Esophagus muscularis mucosa (tissue), 4 donors: ENCODE data around the gene IGSF5. TPM values are rescaled to one million over a fixed set of nuclear protein-coding genes. Genes with fewer than 3 reads are reported as not detected.
A peak's percentile ranks its signal among the peaks of the same experiment; 100 is the strongest.

Experiments used
- DNase-seq: peaks from one replicate; pipeline ENCODE4 v3.0.0-alpha.2; 2017; ENCODE audit errors: extremely low spot score
- H3K27ac ChIP-seq, 4 donors: fragments of 200-600 bp; sonication (generic); replicated peaks in 1 of 4; 1 replicate in 3 of 4; 2 replicates in 1 of 4; pipeline ENCODE4 v1.5.1; 2016 to 2019; ENCODE audit warnings: mild to moderate bottlenecking in 1 of 4
- H3K27me3 ChIP-seq, 4 donors: fragments of 200-600 bp; sonication (generic); one replicate each; pipeline versions ENCODE4 v1.5.1 to v1.6.0; 2016 to 2019
- H3K36me3 ChIP-seq, 4 donors: fragments of 200-600 bp; sonication (generic); one replicate each; pipeline ENCODE4 v1.5.1; 2016 to 2019
- H3K4me1 ChIP-seq, 4 donors: fragments of 200-600 bp; sonication (generic); one replicate each; pipeline ENCODE4 v1.5.1; 2016 to 2019
- H3K4me3 ChIP-seq, 4 donors: fragments of 200-600 bp; sonication (generic); 1 replicate in 2 of 4; 2 replicates in 2 of 4; pipeline ENCODE4 v1.5.1; 2016 to 2019; ENCODE audit warnings: mild to moderate bottlenecking in 4 of 4, moderate library complexity in 1 of 4
- H3K9me3 ChIP-seq, 4 donors: fragments of 200-600 bp; sonication (generic); 1 replicate in 3 of 4; 2 replicates in 1 of 4; pipeline ENCODE4 v1.5.1; 2016 to 2019
- EP300 ChIP-seq: sonication (generic); formaldehyde crosslinking; IDR thresholded peaks from one replicate; pipeline ENCODE4 v1.6.1; 2017; ENCODE audit warnings: antibody characterized with exemption
- POLR2A ChIP-seq: fragments of 450-650 bp; IDR thresholded peaks from one replicate; pipeline ENCODE4 v1.6.1; 2017; ENCODE audit warnings: antibody characterized with exemption, moderate library complexity, mild to moderate bottlenecking, low read depth
- POLR2AphosphoS5 ChIP-seq, 2 donors: sonication (generic); formaldehyde crosslinking; IDR thresholded peaks; one replicate each; pipeline ENCODE4 v1.6.1; 2017; ENCODE audit warnings: antibody characterized with exemption in 2 of 2
- WGBS: methylation state at CpG from one replicate; pipeline ENCODE4 v1.1.5; 2018; 5-methylcytosine and 5-hydroxymethylcytosine counted together
- intact Hi-C: fragments of 100-400 bp; cut with DNase I; formaldehyde crosslinking; loops from one replicate; pipeline ENCODE4 v1.15.1; 2023
- total RNA-seq, 4 donors: library from RNA; depleted of rRNA; stranded (reverse); fragments of >200 nt; gene quantifications; one replicate each; pipeline versions ENCODE4 v1.1.0 to v1.2.1, GENCODE V29; 2016
- TF ChIP-seq, protein P1 (sequence below), 3 experiments: fragments of 200-600 bp in 2 of 3; fragments of 450-650 bp in 1 of 3; sonication (generic) in 2 of 3; IDR thresholded peaks; one replicate each; pipeline ENCODE4 v1.5.1; 2017 to 2019; ENCODE audit warnings: antibody characterized with exemption in 3 of 3, mild to moderate bottlenecking in 2 of 3, moderate library complexity in 1 of 3

The IGSF5 gene
- total RNA-seq, 4 donors from 2014 or later, result not detected

- no peak for TF ChIP-seq POLR2A
- no peak for TF ChIP-seq POLR2AphosphoS5 (IDR thresholded peaks at IDR 0.05)
- TF ChIP-seq, protein P1, sequence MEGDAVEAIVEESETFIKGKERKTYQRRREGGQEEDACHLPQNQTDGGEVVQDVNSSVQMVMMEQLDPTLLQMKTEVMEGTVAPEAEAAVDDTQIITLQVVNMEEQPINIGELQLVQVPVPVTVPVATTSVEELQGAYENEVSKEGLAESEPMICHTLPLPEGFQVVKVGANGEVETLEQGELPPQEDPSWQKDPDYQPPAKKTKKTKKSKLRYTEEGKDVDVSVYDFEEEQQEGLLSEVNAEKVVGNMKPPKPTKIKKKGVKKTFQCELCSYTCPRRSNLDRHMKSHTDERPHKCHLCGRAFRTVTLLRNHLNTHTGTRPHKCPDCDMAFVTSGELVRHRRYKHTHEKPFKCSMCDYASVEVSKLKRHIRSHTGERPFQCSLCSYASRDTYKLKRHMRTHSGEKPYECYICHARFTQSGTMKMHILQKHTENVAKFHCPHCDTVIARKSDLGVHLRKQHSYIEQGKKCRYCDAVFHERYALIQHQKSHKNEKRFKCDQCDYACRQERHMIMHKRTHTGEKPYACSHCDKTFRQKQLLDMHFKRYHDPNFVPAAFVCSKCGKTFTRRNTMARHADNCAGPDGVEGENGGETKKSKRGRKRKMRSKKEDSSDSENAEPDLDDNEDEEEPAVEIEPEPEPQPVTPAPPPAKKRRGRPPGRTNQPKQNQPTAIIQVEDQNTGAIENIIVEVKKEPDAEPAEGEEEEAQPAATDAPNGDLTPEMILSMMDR (IDR thresholded peaks at IDR 0.05), result no peak
- no peak for TF ChIP-seq EP300
- Histone ChIP-seq H3K4me3 (no peak overlapping the region), H3K36me3 (no peaks in the 10 kb centered on the region), H3K27ac (no peak overlapping the region), H3K4me1 (peaks cover 0 to 31% (median 23%) of the 10 kb centered on the region in 4 donors), H3K27me3 (no peaks in the 10 kb centered on the region), H3K9me3 (no peaks in the 10 kb centered on the region)
- peak; percentile 83 for DNase-seq
- intact Hi-C loops, result no loop called here
- WGBS, result 91% methylated on average over 3 of the region's 6 CpGs
Measured at GRCh38 chr21:39847877-39848276, 102.9 kb downstream of the IGSF5 start.

DNA sequence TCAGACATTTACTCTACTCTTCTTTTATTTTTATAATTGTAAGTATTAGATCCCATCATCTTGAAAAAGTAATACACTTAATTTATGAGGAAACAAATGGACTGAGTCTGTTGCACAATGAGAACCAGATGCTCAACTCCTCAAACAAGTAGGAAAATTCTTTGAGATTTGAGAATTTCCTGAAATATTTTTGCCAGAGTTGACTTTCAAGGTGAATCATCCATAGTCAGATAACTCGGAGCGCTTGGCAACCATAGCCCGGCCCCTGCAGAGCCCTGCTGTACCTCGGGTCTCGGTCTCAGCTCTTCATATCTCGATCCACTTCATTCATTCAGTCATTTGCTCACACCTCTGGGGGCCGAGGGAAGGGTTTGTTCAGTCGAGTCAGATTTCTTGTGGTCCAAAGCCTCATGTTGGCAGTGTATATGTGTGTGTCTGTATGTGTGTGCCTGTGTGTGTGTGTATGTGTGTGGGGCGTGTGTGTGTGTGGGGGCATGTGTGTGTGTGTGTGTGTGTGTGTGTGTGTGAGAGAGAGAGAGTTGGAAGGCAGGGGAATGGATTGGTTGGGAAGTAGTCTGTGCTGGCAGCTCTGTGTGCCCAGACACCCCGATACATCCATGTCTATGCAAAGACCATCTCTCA is 104.2 kb downstream of the IGSF5 start:
- H3K27me3 ChIP-seq, result no peaks in the 10 kb centered on the region
- H3K36me3 ChIP-seq, result no peaks in the 10 kb centered on the region
- intact Hi-C loops, result no loop called here
- H3K27ac ChIP-seq, result no peak overlapping the region
- no peaks in the 10 kb centered on the region for H3K9me3 ChIP-seq
- no peak for TF ChIP-seq POLR2AphosphoS5 (IDR thresholded peaks at IDR 0.05)
- 74% methylated on average over 10 of the region's 10 CpGs for WGBS
- H3K4me3 ChIP-seq, result no peak overlapping the region
- DNase-seq, result peak; percentile 80
- H3K4me1 ChIP-seq, result peaks cover 0 to 31% (median 23%) of the 10 kb centered on the region in 4 donors

- H3K4me3 ChIP-seq, result no peak overlapping the region
- H3K36me3 ChIP-seq, result no peaks in the 10 kb centered on the region
- H3K4me1 ChIP-seq, result peaks cover 0 to 29% (median 19%) of the 10 kb centered on the region in 4 donors
- intact Hi-C loops, result no loop called here
- 76% methylated on average over 2 of the region's 2 CpGs for WGBS
- peak; percentile 89 for DNase-seq
- no peaks in the 10 kb centered on the region for H3K9me3 ChIP-seq
- TF ChIP-seq, protein P1 (IDR thresholded peaks at IDR 0.05), result no peak
- TF ChIP-seq POLR2A (no peak), EP300 (no peak), POLR2AphosphoS5 (IDR thresholded peaks at IDR 0.05) (no peak)
- no peaks in the 10 kb centered on the region for H3K27me3 ChIP-seq
- no peak overlapping the region for H3K27ac ChIP-seq
Measured at GRCh38 chr21:39850333-39850732, 105.3 kb downstream of the IGSF5 start.

DNA sequence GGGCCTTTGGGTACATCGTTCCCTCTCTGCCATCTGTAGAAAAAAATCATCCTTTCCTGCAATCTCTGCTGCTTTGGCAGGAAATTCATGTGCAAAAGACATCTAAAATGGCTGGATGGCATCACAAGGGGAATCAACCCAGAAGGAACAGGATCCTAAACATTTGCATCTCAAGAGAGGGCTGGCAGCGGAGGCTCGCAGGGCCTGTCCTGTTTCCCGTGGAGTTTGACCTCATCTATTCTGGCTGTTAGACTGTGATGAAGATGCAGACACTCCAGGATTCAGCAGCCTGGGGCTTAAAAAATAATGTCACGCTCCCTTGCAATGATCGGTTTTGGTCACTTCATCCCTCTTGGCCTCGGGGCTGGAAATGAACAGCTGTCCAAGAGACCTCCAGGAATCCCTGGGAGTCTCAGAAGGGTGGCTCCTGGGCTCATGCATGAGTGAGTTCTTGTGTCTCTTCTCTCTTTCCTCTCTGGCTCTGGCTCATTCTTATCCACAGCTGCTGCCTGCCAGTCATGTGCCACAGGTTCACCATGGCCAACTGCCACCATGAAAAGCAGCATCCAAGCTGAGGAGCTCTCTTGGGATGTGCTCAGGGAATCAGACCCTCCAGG is 106.1 kb downstream of the IGSF5 start:
- intact Hi-C loops, result no loop called here
- TF ChIP-seq EP300 (no peak), POLR2AphosphoS5 (IDR thresholded peaks at IDR 0.05) (no peak), POLR2A (no peak)
- TF ChIP-seq, protein P1 (IDR thresholded peaks at IDR 0.05), result no peak
- DNase-seq, result no peak
- Histone ChIP-seq H3K27me3 (no peaks in the 10 kb centered on the region), H3K27ac (peak overlapping the region in 1 of 4 donors; percentile 16), H3K9me3 (no peaks in the 10 kb centered on the region), H3K4me3 (no peak overlapping the region), H3K4me1 (peaks cover 0 to 21% (median 12%) of the 10 kb centered on the region in 4 donors), H3K36me3 (no peaks in the 10 kb centered on the region)
- 76% methylated on average over 7 of the region's 7 CpGs for WGBS

Other genes with a start within 250 kb of the IGSF5 start
- 1 to 10 TPM in 1 of 4 donors, under 1 TPM in 3; under 0.01 to 1.2 (median 0.74) TPM for gene B3GALT5, start 132.2 kb upstream of the IGSF5 start, total RNA-seq
- gene PCP4, start 122.3 kb downstream of the IGSF5 start, total RNA-seq, result 100 to 1,000 TPM in 3 of 4 donors, 10 to 100 TPM in 1; 82.0 to 172 (median 125) TPM